Retinal pigment epithelial cell (primary cell): ENCODE measurements around the gene MYBBP1A.
A peak's percentile ranks its signal among the peaks of the same experiment; 100 is the strongest.

ENCODE experiments used
- DNase-seq: peaks from one replicate; pipeline ENCODE4 v3.0.0-alpha.2; 2010; ENCODE audit warnings: low read depth
- H3K4me3 ChIP-seq: 2 replicates; pipeline ENCODE4 v1.5.1; 2011; ENCODE audit warnings: mild to moderate bottlenecking, low read length, control low read depth, moderate library complexity
- CTCF ChIP-seq: conservative IDR thresholded peaks from 2 replicates; pipeline ENCODE4 v1.5.1; 2011; ENCODE audit warnings: low read depth, low read length, control low read depth, inconsistent platforms

The MYBBP1A gene

GRCh38 chr17:4553669-4554068 is 1.5 kb downstream of the MYBBP1A start:
- no peak for TF ChIP-seq CTCF
- peak overlapping the region; percentile 89 for H3K4me3 ChIP-seq
- no peak for DNase-seq

DNA sequence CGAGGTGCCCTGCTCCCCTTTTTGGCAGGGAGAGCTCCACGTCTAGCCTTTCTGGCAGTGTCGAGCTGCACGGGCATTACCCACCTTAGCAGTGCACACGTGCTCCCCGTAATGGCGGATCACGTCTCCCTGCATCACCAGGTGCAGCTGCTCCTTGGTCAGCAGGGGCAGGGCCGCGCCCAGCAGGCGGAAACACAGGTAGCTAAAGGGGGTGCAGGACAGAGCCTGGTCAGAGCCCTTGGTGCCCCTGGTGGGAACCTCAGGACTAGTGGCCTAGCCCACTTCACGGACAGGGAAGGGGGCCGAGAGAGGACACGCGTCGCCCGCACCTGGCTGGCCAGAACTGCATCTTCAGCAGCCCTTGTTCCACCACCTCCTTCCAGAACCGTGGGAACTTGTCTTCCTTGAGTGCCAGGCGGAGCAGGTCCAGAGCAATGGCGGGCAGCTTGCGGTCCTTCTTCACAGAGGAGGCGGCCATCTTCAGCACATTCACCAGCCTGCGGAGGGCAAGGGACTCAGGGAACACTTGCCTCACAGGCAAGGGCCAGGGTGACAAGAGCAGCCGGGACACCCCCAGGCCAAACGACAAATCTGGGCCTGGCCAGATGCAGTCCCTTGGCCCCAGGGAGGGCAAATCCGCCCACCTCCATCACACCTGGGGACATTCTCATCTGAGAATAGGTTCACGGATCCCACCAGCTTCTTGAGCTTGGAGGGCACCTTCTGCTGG is 3.2 kb downstream of the MYBBP1A start:
- TF ChIP-seq CTCF, result no peak
- no peak overlapping the region for H3K4me3 ChIP-seq
- DNase-seq, result no peak

DNA sequence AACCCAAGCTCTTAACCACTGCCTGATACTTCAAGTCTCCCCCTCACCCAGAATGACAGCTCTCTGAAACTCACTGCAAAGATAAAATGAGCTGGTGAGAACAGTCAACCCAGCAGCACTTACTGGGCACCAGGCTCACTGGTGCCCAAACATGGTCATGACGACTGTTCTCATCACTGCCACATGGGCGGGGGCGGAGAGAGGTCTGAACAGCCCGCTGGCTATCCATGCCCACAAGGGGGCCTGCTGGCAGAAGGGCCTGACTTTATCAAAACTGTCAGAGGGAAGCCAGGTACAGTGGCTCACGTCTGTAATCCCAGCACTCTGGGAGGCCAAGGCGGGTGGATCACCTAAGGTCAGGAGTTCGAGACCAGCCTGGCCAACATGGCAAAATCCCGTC is 4.0 kb downstream of the MYBBP1A start:
- peak; percentile 26 for TF ChIP-seq CTCF
- DNase-seq, result no peak
- H3K4me3 ChIP-seq, result no peak overlapping the region

GRCh38 chr17:4550534-4551039 is 4.6 kb downstream of the MYBBP1A start:
- H3K4me3 ChIP-seq, result no peak overlapping the region
- no peak for TF ChIP-seq CTCF
- DNase-seq, result no peak

DNA sequence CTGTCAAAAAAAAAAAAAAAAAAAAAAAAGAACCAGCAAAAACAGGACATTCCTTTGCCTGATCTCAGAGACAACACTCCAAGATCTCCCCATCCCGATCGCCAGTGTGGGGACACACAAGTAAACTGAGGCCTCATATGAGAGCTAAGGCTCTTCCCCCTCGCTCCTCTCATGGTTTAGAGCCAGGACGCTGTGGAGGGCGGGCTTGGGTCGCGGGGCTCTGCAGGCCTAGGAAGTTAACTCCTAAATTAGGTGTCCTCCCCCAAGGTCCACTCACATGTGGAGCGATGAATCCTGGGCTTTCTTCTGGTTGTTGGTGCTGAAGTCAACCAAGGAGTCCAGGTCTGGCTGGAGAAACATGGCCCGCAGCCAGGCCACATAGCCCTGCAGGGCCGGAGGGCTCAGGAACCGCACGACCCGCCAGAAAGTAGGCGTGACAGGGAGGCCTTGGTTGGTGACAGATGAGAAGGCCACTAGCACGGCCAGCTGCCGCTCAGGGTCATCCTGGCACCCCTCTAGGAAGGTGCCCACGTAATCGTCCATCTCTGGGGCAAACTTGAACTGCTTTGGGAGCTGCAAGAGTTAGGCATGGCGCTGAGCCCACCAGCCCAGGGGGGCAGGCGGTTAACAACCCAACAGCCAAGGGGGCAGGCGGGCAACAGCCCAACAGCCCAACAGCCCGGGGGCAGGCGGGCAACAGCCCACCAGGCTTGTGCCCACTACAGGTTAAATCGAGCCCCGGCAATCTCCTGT is 5.2 kb downstream of the MYBBP1A start:
- H3K4me3 ChIP-seq, result no peak overlapping the region
- TF ChIP-seq CTCF, result no peak
- no peak for DNase-seq

- no peak for TF ChIP-seq CTCF
- H3K4me3 ChIP-seq, result no peak overlapping the region
- DNase-seq, result no peak
These were observed 6.3 kb downstream of the MYBBP1A start for GRCh38 chr17:4548721-4549531.
